Fibroblast of pulmonary artery (primary cell): Measurements from ENCODE around the gene OGFR.

Experiments
- DNase-seq: peaks from one replicate; pipeline ENCODE4 v3.0.0-alpha.2; 2010; ENCODE audit warnings: low read depth
- H3K4me3 ChIP-seq: replicated peaks from 2 replicates; pipeline ENCODE4 v1.5.1; 2011; ENCODE audit warnings: low read depth, mild to moderate bottlenecking, control low read depth, low read length, moderate library complexity
- TF ChIP-seq, protein P1 (sequence below): IDR thresholded peaks from 2 replicates; pipeline ENCODE4 v1.5.1; 2011; ENCODE audit warnings: mild to moderate bottlenecking, control low read depth, low read length, inconsistent platforms; ENCODE audit errors: missing control alignments

Gene OGFR

DNA sequence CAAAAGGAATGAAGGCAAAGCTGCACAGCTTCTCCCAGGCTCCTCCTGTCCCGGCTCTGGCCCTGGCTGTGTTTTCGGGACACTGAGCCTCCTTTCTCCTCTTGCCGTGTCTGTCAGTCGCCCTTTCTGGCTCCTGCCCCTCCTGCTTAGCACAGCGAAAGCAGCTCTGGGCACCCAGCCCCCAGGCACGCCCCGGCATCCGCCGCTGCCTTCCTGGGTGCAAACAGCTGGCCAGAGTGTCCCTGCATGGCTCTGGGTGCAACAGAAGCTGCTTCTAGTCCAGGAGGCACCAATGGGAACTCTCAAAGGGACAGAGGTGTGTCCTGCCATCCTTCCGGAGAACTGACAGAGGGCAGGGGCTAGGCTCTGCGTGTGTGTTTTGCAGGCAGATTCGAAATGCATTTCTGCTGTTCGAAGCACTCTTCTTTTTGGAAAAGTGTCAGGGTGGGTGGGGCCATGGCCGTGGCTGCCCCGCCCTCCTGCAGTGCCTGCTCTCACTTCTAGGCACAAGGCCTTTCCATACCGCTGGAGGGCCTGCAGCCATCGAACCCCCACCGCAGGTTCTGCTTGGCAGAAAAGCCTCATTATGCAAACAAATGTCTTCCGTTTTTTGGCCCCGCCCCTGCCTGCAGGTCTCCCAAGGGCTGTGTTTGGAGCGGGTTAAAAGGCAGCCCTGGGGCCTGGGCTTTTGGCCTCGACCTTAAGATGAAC, 27.7 kb downstream of the OGFR start:
- TF ChIP-seq, protein P1, sequence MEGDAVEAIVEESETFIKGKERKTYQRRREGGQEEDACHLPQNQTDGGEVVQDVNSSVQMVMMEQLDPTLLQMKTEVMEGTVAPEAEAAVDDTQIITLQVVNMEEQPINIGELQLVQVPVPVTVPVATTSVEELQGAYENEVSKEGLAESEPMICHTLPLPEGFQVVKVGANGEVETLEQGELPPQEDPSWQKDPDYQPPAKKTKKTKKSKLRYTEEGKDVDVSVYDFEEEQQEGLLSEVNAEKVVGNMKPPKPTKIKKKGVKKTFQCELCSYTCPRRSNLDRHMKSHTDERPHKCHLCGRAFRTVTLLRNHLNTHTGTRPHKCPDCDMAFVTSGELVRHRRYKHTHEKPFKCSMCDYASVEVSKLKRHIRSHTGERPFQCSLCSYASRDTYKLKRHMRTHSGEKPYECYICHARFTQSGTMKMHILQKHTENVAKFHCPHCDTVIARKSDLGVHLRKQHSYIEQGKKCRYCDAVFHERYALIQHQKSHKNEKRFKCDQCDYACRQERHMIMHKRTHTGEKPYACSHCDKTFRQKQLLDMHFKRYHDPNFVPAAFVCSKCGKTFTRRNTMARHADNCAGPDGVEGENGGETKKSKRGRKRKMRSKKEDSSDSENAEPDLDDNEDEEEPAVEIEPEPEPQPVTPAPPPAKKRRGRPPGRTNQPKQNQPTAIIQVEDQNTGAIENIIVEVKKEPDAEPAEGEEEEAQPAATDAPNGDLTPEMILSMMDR, result no peak
- H3K4me3 ChIP-seq, result no peak overlapping the region
- DNase-seq, result no peak

DNA sequence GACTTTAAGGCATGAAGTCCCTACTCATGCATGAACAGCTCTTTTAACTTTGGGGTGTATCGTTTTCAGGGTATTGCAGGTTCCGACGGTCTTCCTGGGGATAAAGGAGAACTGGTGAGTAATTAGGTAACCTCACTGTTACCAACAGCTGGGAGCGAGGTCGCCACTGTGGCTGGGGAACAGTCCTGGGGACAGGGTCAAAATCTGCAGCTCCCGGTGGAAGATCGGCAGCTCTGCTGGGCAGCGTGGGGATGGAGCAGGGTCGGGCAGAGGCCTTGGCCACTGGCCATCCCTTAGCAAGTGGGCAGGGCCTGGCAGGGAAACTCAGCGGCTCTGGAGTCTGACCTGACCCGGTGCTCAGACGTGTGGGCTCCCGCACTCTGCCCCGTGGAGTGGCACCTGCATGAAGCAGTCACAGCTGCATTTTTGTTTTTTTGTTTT, 28.3 kb downstream of the OGFR start:
- TF ChIP-seq, protein P1, result no peak
- DNase-seq, result no peak
- no peak overlapping the region for H3K4me3 ChIP-seq

DNA sequence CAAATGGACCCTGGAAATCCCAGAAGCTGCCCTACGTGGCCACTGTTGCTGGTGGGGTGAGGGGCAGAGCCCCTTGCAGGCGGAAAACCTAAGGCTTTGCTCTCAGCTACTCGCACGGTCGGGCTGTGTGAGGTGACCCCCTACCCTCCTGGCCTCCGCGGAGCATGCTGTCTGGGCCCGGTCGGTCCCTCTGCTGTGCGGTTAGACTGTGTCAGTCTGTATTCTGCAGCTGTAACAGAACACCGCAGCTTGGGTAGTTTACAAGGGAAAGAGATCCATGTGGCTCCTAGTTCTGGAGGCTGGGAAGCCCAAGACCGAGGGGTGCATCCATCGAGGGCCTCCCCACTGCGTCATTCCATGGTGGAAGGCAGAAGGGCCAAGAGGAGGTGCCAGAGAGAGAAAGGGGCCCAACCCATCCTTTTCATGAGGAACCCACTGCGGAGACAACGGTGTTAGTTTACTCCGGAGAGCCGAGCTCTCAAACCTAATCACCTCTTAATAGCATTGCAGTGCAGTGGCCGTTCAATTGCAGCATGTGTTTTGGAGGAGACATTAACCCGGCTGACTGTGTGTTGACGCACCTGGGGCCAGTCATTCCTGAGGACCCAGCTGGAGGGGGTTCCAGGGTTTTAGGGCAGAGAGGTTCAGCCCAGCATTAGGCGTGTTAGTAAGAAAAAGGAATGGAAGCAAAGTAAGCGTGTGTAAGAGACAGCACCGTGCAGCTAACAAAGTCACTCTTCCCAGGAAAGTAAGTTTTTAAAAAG, 30.5 kb downstream of the OGFR start:
- no peak for DNase-seq
- TF ChIP-seq, protein P1, result no peak
- H3K4me3 ChIP-seq, result no peak overlapping the region

DNA sequence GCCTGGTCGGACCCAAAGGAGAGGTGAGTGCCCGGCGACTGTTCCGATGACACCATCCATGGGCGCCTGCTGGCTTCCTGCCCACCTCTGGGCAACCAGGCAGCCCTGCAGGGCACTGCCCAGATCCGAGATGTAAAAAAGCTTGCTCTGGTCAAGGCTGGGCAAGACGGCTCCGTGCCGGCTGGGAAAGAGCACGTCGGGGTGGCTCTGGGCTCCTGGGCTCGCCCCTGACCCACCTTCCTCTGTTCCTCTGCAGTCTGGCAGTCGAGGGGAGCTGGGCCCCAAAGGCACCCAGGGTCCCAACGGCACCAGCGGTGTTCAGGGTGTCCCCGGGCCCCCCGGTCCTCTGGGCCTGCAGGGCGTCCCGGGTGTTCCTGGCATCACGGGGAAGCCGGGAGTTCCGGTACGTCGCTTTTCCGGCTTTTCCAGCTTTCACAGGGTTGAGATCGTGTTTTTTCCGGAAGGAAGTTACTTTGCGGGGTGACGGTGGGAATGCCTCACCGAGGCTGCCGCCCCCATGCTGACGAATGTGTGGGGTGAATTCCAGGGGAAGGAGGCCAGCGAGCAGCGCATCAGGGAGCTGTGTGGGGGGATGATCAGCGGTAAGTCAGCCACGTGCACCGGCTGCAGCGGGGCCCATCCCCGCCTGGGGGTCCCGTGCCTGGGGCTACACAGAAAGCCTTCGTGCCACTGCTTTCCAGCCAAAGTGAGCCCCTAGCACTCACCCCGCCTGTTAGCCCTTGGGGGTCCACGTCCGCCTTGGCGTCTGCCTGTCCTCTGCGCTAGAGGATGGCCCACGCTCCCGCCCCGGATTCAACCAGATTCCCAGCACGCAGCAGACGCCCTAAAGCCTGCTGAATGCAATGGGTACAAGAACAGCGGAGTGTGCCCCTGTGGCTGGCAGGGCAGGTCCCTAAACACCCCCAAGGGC, 31.6 kb downstream of the OGFR start:
- DNase-seq, result no peak
- no peak overlapping the region for H3K4me3 ChIP-seq
- TF ChIP-seq, protein P1, result no peak

DNA sequence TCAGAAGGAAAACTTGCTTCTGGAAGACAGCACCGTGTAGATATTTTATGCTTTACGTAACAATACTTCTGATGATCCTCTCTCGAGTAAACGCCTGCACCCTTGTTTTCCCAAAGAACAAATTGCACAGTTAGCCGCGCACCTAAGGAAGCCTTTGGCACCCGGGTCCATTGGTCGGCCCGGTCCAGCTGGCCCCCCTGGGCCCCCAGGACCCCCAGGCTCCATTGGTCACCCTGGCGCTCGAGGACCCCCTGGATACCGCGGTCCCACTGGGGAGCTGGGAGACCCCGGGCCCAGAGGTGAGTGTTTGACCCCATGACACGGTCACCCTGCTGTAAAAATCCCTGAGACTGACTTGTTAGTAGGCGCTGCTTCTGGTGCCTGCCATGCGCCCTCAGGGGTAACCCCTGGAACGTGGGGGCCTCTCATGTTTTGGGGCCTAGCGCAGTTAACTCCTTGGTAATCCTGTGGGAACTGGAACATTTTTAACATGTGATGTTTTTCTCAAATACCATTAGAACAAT, 32.4 kb downstream of the OGFR start:
- no peak overlapping the region for H3K4me3 ChIP-seq
- TF ChIP-seq, protein P1, result no peak
- DNase-seq, result no peak

DNA sequence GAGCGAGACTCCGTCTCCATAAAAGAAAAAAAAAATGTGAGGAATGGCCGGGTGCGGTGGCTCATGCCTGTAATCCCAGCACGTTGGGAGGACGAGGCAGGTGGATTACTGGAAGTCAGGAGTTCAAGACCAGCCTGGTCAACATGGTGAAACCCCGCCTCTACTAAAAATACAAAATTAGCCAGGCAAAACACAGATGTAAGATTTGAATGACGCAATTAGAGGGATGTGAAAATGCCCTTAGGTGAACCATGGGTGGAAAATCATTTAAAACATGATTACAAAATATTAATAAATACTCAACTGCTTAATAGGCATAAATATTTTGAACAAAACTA, 33.1 kb downstream of the OGFR start:
- no peak for DNase-seq
- TF ChIP-seq, protein P1, result no peak
- no peak overlapping the region for H3K4me3 ChIP-seq
